IMR-90 (cell line): ENCODE results near the gene TOE1. TPM values are rescaled to one million over a fixed set of nuclear protein-coding genes. Genes with fewer than 3 reads are reported as not detected.
A peak's percentile ranks its signal among the peaks of the same experiment; 100 is the strongest.

ENCODE experiments used
- ATAC-seq: fragments of 200-7000 bp; cut with Tn5 transposase; 2 replicates; pipeline ENCODE4 v1.9.1; 2020; ENCODE audit warnings: low read depth, mild to moderate bottlenecking, moderate library complexity
- Bru-seq: library from RNA; stranded (reverse); fragments of 400-500 nt; gene quantifications from one replicate; lab custom pipeline; 2021; lab: Mats Ljungman, UMichigan
- BruChase-seq, 2 experiments: library from RNA; stranded (reverse); fragments of 400-500 nt; gene quantifications; one replicate each; lab custom pipeline; 2021; lab: Mats Ljungman, UMichigan
- BruUV-seq: library from RNA; stranded (reverse); fragments of 400-500 nt; replicated peaks from 2 replicates; lab custom pipeline; 2021; lab: Mats Ljungman, UMichigan
- CTCF ChIA-PET: fragments of 300-600 bp; formaldehyde crosslinking; extraction: SDS; loops from one replicate; lab custom pipeline; 2021; ENCODE audit warnings: antibody characterized with exemption; lab: Yijun Ruan, JAX
- POLR2A ChIA-PET: fragments of 300-600 bp; sonication (Branson Sonifier 250); formaldehyde crosslinking; loops from one replicate; lab custom pipeline; 2022; ENCODE audit warnings: antibody characterized with exemption; ENCODE audit not compliant: unreplicated experiment; lab: Charles Lee
- DNase-seq: peaks from one replicate; pipeline ENCODE4 v3.0.0; 2013
- H2AFZ ChIP-seq: replicated peaks from 2 replicates; pipeline ENCODE3; 2013; ENCODE audit warnings: low read length, mild to moderate bottlenecking; ENCODE audit not compliant: poor library complexity
- H2AK5ac ChIP-seq: 2 replicates; pipeline ENCODE4 v1.6.1; 2013; ENCODE audit warnings: low read depth, low read length, inconsistent platforms
- H2AK9ac ChIP-seq: replicated peaks from 2 replicates; pipeline ENCODE3; 2013; ENCODE audit warnings: mild to moderate bottlenecking, low read depth, low read length, moderate library complexity; ENCODE audit not compliant: poor library complexity
- H2BK120ac ChIP-seq: 2 replicates; pipeline ENCODE4 v1.6.1; 2013; ENCODE audit warnings: low read depth, low read length, inconsistent platforms
- H2BK15ac ChIP-seq: 3 replicates; pipeline ENCODE4 v1.6.1; 2013; ENCODE audit warnings: low read depth, low read length, inconsistent platforms
- H2BK20ac ChIP-seq: 2 replicates; pipeline ENCODE4 v1.6.1; 2013; ENCODE audit warnings: low read depth, mild to moderate bottlenecking, inconsistent platforms, low read length, moderate library complexity
- H2BK5ac ChIP-seq: 2 replicates; pipeline ENCODE4 v1.6.1; 2013; ENCODE audit warnings: mild to moderate bottlenecking, low read depth, low read length, inconsistent platforms; ENCODE audit not compliant: poor library complexity, severe bottlenecking
- H3K14ac ChIP-seq: replicated peaks from 2 replicates; pipeline ENCODE4 v1.6.1; 2013; ENCODE audit warnings: low read depth, low read length, inconsistent platforms
- H3K18ac ChIP-seq: 2 replicates; pipeline ENCODE4 v1.6.1; 2013; ENCODE audit warnings: low read depth, low read length, control low read depth
- H3K23ac ChIP-seq: 2 replicates; pipeline ENCODE4 v1.6.1; 2013; ENCODE audit warnings: low read depth, low read length, inconsistent platforms
- H3K27ac ChIP-seq: 2 replicates; pipeline ENCODE4 v1.5.1; 2013; ENCODE audit warnings: mild to moderate bottlenecking, control low read depth, low read length; ENCODE audit not compliant: insufficient read depth
- H3K27me3 ChIP-seq: 2 replicates; pipeline ENCODE4 v1.6.1; 2013; ENCODE audit warnings: low read length; ENCODE audit not compliant: control insufficient read depth, insufficient read depth
- H3K36me3 ChIP-seq: 2 replicates; pipeline ENCODE4 v1.6.1; 2013; ENCODE audit warnings: low read length, mixed read lengths; ENCODE audit not compliant: control insufficient read depth, insufficient read depth
- H3K4ac ChIP-seq: 2 replicates; pipeline ENCODE4 v1.6.1; 2013; ENCODE audit warnings: low read depth, low read length, inconsistent platforms
- H3K4me1 ChIP-seq: 2 replicates; pipeline ENCODE4 v1.6.1; 2013; ENCODE audit warnings: low read length, mixed read lengths; ENCODE audit not compliant: control insufficient read depth, insufficient read depth
- H3K4me2 ChIP-seq: 2 replicates; pipeline ENCODE4 v1.6.1; 2013; ENCODE audit warnings: low read depth, mild to moderate bottlenecking, control low read depth, low read length, moderate library complexity
- H3K4me3 ChIP-seq: 2 replicates; pipeline ENCODE4 v1.5.1; 2013; ENCODE audit warnings: low read depth, mild to moderate bottlenecking, control low read depth, low read length, moderate library complexity; ENCODE audit not compliant: insufficient read depth
- H3K56ac ChIP-seq: 2 replicates; pipeline ENCODE4 v1.6.1; 2013; ENCODE audit warnings: low read length, inconsistent platforms; ENCODE audit not compliant: insufficient read depth; ENCODE audit errors: extremely low read depth
- H3K79me1 ChIP-seq, 2 experiments: 2 replicates each; pipeline ENCODE4 v1.6.1; 2013; ENCODE audit warnings: low read length in 2 of 2, inconsistent platforms in 1 of 2, low read depth in 1 of 2
- H3K9ac ChIP-seq: 2 replicates; pipeline ENCODE4 v1.6.1; 2013; ENCODE audit warnings: low read depth, low read length, control low read depth
- H3K9me1 ChIP-seq: 2 replicates; pipeline ENCODE4 v1.6.1; 2013; ENCODE audit warnings: low read length, inconsistent platforms; ENCODE audit not compliant: insufficient read depth
- H3K9me3 ChIP-seq: 2 replicates; pipeline ENCODE4 v1.6.1; 2013; ENCODE audit warnings: low read length; ENCODE audit not compliant: control insufficient read depth, insufficient read depth
- H4K20me1 ChIP-seq: 2 replicates; pipeline ENCODE4 v1.6.1; 2013; ENCODE audit warnings: low read length, inconsistent platforms; ENCODE audit not compliant: insufficient read depth
- H4K5ac ChIP-seq: 2 replicates; pipeline ENCODE4 v1.6.1; 2013; ENCODE audit warnings: mild to moderate bottlenecking, low read depth, low read length, control low read depth
- H4K8ac ChIP-seq, 2 experiments: 2 replicates each; pipeline ENCODE4 v1.6.1; 2013; ENCODE audit warnings: low read depth in 2 of 2, low read length in 2 of 2, control low read depth in 1 of 2, inconsistent platforms in 1 of 2
- H4K91ac ChIP-seq: 2 replicates; pipeline ENCODE4 v1.6.1; 2013; ENCODE audit warnings: low read depth, low read length, inconsistent platforms; ENCODE audit not compliant: insufficient read depth
- BHLHE40 ChIP-seq: fragments of 150-350 bp; IDR thresholded peaks from 2 replicates; pipeline ENCODE4 v1.6.1; 2016; ENCODE audit warnings: mild to moderate bottlenecking, low read depth, low read length
- CTCF ChIP-seq: conservative IDR thresholded peaks from 2 replicates; pipeline ENCODE4 v1.5.1; 2012; ENCODE audit warnings: mild to moderate bottlenecking, low read depth, low read length, improper control_type of control experiment
- ELK1 ChIP-seq: fragments of 150-350 bp; IDR thresholded peaks from 2 replicates; pipeline ENCODE4 v1.6.1; 2016; ENCODE audit warnings: low read depth, mild to moderate bottlenecking, low read length, moderate library complexity, borderline replicate concordance
- MAZ ChIP-seq: IDR thresholded peaks from 2 replicates; pipeline ENCODE4 v1.6.1; 2012; ENCODE audit warnings: low read depth, mild to moderate bottlenecking, low read length, improper control_type of control experiment, moderate library complexity, borderline replicate concordance
- MXI1 ChIP-seq: IDR thresholded peaks from 2 replicates; pipeline ENCODE4 v1.6.1; 2012; ENCODE audit warnings: low read depth, mild to moderate bottlenecking, low read length, moderate library complexity, borderline replicate concordance
- POLR2A ChIP-seq: IDR thresholded peaks from 2 replicates; pipeline ENCODE4 v1.6.1; 2012; ENCODE audit warnings: mild to moderate bottlenecking, low read depth, low read length
- RFX5 ChIP-seq: IDR thresholded peaks from 2 replicates; pipeline ENCODE4 v1.8.0; 2012; ENCODE audit warnings: low read depth, mild to moderate bottlenecking, low read length, moderate library complexity
- WGBS, 2 experiments: methylation state at CpG; one replicate each; pipeline versions ENCODE4 v1.1.5 to v1.1.7; 2013; ENCODE audit warnings: missing lambda C conversion rate in 2 of 2; ENCODE audit not compliant: insufficient read length in 1 of 2; ENCODE audit errors: extremely low coverage in 2 of 2; 5-methylcytosine and 5-hydroxymethylcytosine counted together
- dilution Hi-C: fragments of 300-500 bp; cut with HindIII; formaldehyde crosslinking; loops from one replicate; pipeline ENCODE4 v1.14.3; 2018; ENCODE audit warnings: low sequenced_read_pairs; ENCODE audit not compliant: unreplicated experiment
- in situ Hi-C: fragments of 300-500 bp; cut with MboI; formaldehyde crosslinking; loops from 3 replicates; pipeline ENCODE4 v1.14.3; 2019; ENCODE audit warnings: low sequenced_read_pairs, inconsistent platforms, mixed read lengths
- intact Hi-C: fragments of 100-400 bp; cut with micrococcal nuclease; formaldehyde crosslinking; loops from 2 replicates; pipeline ENCODE4 v1.10.0; 2022
- long read RNA-seq: library from polyadenylated mRNA; unstranded; transcript quantifications from one replicate; pipeline ENCODE4 v2.0.0, GENCODE V29; 2021; ENCODE audit not compliant: unreplicated experiment
- polyA plus RNA-seq, 3 experiments: library from polyadenylated mRNA; depleted of rRNA; stranded (reverse); fragments of >200 nt; gene quantifications; 2 replicates each; pipeline ENCODE4 v1.2.3, GENCODE V29; 2012; ENCODE audit warnings: low replicate concordance in 1 of 3
- total RNA-seq: library from RNA; depleted of rRNA; stranded (reverse); fragments of >200 nt; gene quantifications from 2 replicates; pipeline ENCODE4 v1.2.3, GENCODE V29; 2012; rRNA removed

TOE1 gene
- total RNA-seq: 18.6 and 18.9 TPM in 2 replicates
- 15.5 and 16.8 TPM in 2 replicates for polyA plus RNA-seq (2012; rRNA removed)
- polyA plus RNA-seq (2012; cell fraction: cytosol; rRNA removed): 9.0 and 11.3 TPM in 2 replicates
- 16.8 and 18.9 TPM in 2 replicates for polyA plus RNA-seq (2012; cell fraction: nucleus; rRNA removed; ENCODE audit: low replicate concordance)
- percentile 66 among the genes with signal in this experiment for Bru-seq, nascent RNA
- BruChase-seq, experiment 1, labeled RNA remaining after a 6-hour chase: percentile 39 among the genes with signal in this experiment
- BruChase-seq, experiment 2, labeled RNA remaining after a 2-hour chase: percentile 48 among the genes with signal in this experiment
- long read RNA-seq, transcript TOE1-201 (8 exons, 2,389 nt): major isoform, 5 of 9 reads
- long read RNA-seq, partial matches to known transcripts: 2 of 9 reads
- long read RNA-seq, other reads (novel, unspliced or antisense): 2 of 9 reads

GRCh38 chr1:45339789-45340558 lies at the start of gene TOE1, which contains the start of gene MUTYH:
TSS of gene TOE1 (plus strand) at chr1:45340170. CDS start at chr1:45340253, 83 bp downstream.
TSS of gene MUTYH (minus strand) at chr1:45340440. CDS start at chr1:45334505, 5,935 bp downstream.
- Histone ChIP-seq H2BK5ac (peak within 1 kb of the TSS; percentile 93), H2BK15ac (peak within 1 kb of the TSS; percentile 75; the same call in 1 of the 3 replicates), H3K4me2 (peak within 1 kb of the TSS; percentile 92), H2BK120ac (peak within 1 kb of the TSS; percentile 62; the same call in 1 of the 2 replicates), H4K91ac (peak within 1 kb of the TSS; percentile 91), H3K27me3 (no peaks in the 10 kb centered on the region), H4K20me1 (no peaks in the 10 kb centered on the region; the same call in 1 of the 2 replicates), H3K4me1 (peaks cover 10% of the 10 kb centered on the region; the same call in 1 of the 2 replicates), H3K4ac (peak within 1 kb of the TSS; percentile 87), H4K5ac (peak within 1 kb of the TSS; percentile 83), H2AK5ac (peak within 1 kb of the TSS; percentile 84), H3K18ac (peak within 1 kb of the TSS; percentile 62), H3K79me1 (peaks cover 21 to 49% of the 10 kb centered on the region in 2 experiments), H4K8ac (peak within 1 kb of the TSS; percentile 78 to 98), H3K36me3 (peaks cover 30% of the 10 kb centered on the region), H3K9me3 (no peaks in the 10 kb centered on the region), H3K14ac (peak within 1 kb of the TSS; percentile 94), H3K9ac (peak within 1 kb of the TSS; percentile 90), H3K56ac (peak within 1 kb of the TSS; percentile 95), H2BK20ac (no peak within 1 kb of the TSS), H3K27ac (peak within 1 kb of the TSS; percentile 94), H2AFZ (peak within 1 kb of the TSS; percentile 100), H3K9me1 (peaks cover 9% of the 10 kb centered on the region), H3K23ac (peak within 1 kb of the TSS; percentile 91), H2AK9ac (peak within 1 kb of the TSS; percentile 98), H3K4me3 (peak within 1 kb of the TSS; percentile 79)
- CTCF ChIA-PET: interaction anchor here (1.1 to 1.5 kb wide), 2 partner anchors 21 to 321 kb away, joined by 3 to 4 read pairs; no protein-coding TSS in a partner anchor
- dilution Hi-C loops: no loop called here
- ATAC-seq: peak; percentile 95
- TF ChIP-seq ELK1: no peak
- TF ChIP-seq RFX5: no peak
- peak; percentile 1; the same call in 1 of the 2 replicates for TF ChIP-seq MAZ
- peak; percentile 81 for TF ChIP-seq MXI1
- 0 out of 2 replicates have a peak, but pooled peaks have one; percentile 5 for TF ChIP-seq BHLHE40
- peak; percentile 81 for TF ChIP-seq POLR2A
- 0 out of 2 replicates have a peak, but pooled peaks have one; percentile 0 for TF ChIP-seq CTCF
- in situ Hi-C loops: no loop called here
- peak; percentile 86 for DNase-seq
- BruUV-seq: TSS peak; percentile 49
- POLR2A ChIA-PET: interaction anchor here (1.2 kb wide), 1 partner anchor 153 kb away, joined by 3 read pairs; no protein-coding TSS in a partner anchor
- 1% methylated on average over 29 of the region's 70 CpGs; no CpG with 5 or more reads in 1 of the 2 experiments for WGBS, 2 experiments
- intact Hi-C loops: loop anchor here (5.0 kb wide), 1 partner anchor 328 kb away; the partner anchor contains the start of genes HECTD3 and UROD
